ENCODE results near the gene ENPP6.

The ENPP6 gene

DNA sequence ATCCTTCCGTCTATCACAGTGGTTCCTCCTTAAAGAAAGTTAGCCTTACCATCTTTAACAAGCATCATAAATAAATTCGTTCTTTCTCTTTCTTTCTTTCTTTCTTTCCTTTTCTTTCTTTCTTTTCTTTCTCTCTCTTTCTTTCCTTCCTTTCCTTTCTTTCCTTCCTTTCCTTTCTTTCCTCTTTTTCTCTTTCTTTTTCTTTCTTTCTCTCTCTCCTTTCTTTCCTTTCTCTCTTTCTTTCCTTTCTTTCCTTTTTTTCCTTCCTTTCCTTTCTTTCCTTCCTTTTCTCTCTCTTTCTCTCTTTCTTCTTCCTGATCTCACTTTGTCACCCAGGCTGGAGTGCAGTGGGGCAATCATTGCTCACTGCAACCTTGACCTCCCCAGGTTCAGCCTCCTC lies 60.4 kb downstream of the ENPP6 start:
- H3K9me2 ChIP-seq (replicated peaks; ENCODE audit: insufficient read depth, low read length): no peaks in the 10 kb centered on the region
- no peaks in the 10 kb centered on the region for H4K20me1 ChIP-seq (ENCODE audit: low read depth, low read length)
- no peak overlapping the region for H3K4me2 ChIP-seq (ENCODE audit: low read depth, low read length, poor library complexity, severe bottlenecking)
- H3K9ac ChIP-seq (ENCODE audit: low read length): no peak overlapping the region
- TF ChIP-seq EZH2phosphoT487 (conservative IDR thresholded peaks at IDR 0.05; ENCODE audit: low read length): no peak
- TF ChIP-seq, protein P1, sequence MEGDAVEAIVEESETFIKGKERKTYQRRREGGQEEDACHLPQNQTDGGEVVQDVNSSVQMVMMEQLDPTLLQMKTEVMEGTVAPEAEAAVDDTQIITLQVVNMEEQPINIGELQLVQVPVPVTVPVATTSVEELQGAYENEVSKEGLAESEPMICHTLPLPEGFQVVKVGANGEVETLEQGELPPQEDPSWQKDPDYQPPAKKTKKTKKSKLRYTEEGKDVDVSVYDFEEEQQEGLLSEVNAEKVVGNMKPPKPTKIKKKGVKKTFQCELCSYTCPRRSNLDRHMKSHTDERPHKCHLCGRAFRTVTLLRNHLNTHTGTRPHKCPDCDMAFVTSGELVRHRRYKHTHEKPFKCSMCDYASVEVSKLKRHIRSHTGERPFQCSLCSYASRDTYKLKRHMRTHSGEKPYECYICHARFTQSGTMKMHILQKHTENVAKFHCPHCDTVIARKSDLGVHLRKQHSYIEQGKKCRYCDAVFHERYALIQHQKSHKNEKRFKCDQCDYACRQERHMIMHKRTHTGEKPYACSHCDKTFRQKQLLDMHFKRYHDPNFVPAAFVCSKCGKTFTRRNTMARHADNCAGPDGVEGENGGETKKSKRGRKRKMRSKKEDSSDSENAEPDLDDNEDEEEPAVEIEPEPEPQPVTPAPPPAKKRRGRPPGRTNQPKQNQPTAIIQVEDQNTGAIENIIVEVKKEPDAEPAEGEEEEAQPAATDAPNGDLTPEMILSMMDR (IDR thresholded peaks at IDR 0.05; ENCODE audit: insufficient read depth, low read length, poor library complexity, severe bottlenecking): no peak
- H3K27me3 ChIP-seq (ENCODE audit: low read length): peaks cover 7% of the 10 kb centered on the region; the same call in 1 of the 2 replicates
- H3K4me3 ChIP-seq (ENCODE audit: insufficient read depth, low read length, poor library complexity, severe bottlenecking): no peak overlapping the region
- no peaks in the 10 kb centered on the region for H3F3A ChIP-seq (ENCODE audit: insufficient read depth)
- H3K36me3 ChIP-seq (ENCODE audit: low read length): no peaks in the 10 kb centered on the region
- no peak overlapping the region for H3K27ac ChIP-seq (ENCODE audit: low read depth, low read length)
- no peak overlapping the region for H2AFZ ChIP-seq (ENCODE audit: low read depth, low read length, severe bottlenecking)
- no peaks in the 10 kb centered on the region for H3K79me2 ChIP-seq (ENCODE audit: insufficient read depth, low read length)
- H3K9me3 ChIP-seq (ENCODE audit: insufficient read depth, low read length): no peaks in the 10 kb centered on the region

DNA sequence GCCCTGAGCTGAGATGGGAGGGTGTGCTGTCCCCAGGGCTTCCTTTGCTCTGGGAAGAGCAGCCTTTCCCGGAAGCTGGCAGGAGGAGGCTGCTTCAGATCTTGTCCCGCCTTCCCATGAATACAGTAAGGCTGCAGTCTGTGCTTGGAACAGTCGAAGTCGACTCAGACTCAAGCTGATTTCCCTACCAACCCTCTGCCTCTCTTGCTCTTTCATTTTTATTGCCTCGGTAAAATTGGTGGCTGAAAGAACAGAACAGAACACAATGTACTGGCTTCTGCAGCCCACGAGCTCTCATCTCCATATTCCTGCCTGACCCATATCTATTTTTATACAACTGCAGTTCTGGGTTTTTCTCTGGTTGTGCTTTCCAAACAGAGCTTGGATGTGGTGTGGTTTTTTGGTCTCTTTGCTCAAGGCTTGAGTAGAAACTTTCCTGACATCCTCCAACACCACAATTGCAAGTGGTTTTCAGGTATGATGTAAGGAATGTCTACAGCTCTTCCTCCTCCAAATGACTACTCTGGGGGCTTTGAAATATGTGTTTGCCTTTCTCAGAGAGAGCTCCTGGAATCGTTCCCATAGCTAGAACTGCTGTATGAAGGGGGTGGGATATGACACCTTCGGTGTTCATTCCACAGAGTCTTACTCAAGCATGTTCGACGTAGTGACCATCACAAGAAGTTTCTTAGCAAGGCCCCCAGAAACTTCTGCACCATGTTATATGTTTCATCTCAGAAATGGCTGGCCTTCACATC lies 61.3 kb downstream of the ENPP6 start:
- Histone ChIP-seq H2AFZ (ENCODE audit: low read depth, low read length, severe bottlenecking) (no peak overlapping the region), H3K9me3 (ENCODE audit: insufficient read depth, low read length) (no peaks in the 10 kb centered on the region), H3K9ac (ENCODE audit: low read length) (no peak overlapping the region), H3F3A (ENCODE audit: insufficient read depth) (no peaks in the 10 kb centered on the region), H3K4me3 (ENCODE audit: insufficient read depth, low read length, poor library complexity, severe bottlenecking) (no peak overlapping the region), H3K36me3 (ENCODE audit: low read length) (no peaks in the 10 kb centered on the region), H3K4me2 (ENCODE audit: low read depth, low read length, poor library complexity, severe bottlenecking) (no peak overlapping the region), H3K9me2 (replicated peaks; ENCODE audit: insufficient read depth, low read length) (no peaks in the 10 kb centered on the region), H3K79me2 (ENCODE audit: insufficient read depth, low read length) (no peaks in the 10 kb centered on the region), H3K27ac (ENCODE audit: low read depth, low read length) (no peak overlapping the region), H4K20me1 (ENCODE audit: low read depth, low read length) (no peaks in the 10 kb centered on the region), H3K27me3 (ENCODE audit: low read length) (peaks cover 7% of the 10 kb centered on the region; the same call in 1 of the 2 replicates)
- TF ChIP-seq, protein P1 (IDR thresholded peaks at IDR 0.05; ENCODE audit: insufficient read depth, low read length, poor library complexity, severe bottlenecking): no peak
- no peak for TF ChIP-seq EZH2phosphoT487 (conservative IDR thresholded peaks at IDR 0.05; ENCODE audit: low read length)

DNA sequence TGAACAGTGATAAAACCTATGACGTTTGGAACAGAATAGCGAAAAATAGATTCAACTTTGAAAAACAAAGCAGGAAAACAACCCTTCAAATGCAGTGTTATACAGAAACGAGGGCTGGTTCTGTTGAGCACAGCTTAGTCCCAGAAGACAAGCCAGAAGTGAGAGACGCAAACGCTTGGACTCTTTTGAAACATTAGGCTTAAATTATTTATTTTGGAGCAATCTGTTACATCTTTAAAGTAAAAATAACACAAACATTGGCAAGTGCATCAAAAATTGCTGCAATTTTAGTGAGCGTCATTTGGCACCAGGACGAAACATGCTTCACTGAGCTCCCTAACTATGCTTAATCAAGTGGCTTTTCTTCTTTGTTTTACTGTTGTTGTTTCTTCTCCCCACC lies 63.5 kb downstream of the ENPP6 start:
- Histone ChIP-seq H3K9me2 (replicated peaks; ENCODE audit: insufficient read depth, low read length) (no peaks in the 10 kb centered on the region), H2AFZ (ENCODE audit: low read depth, low read length, severe bottlenecking) (no peak overlapping the region), H3K27ac (ENCODE audit: low read depth, low read length) (no peak overlapping the region), H4K20me1 (ENCODE audit: low read depth, low read length) (no peaks in the 10 kb centered on the region), H3F3A (ENCODE audit: insufficient read depth) (no peaks in the 10 kb centered on the region), H3K9ac (ENCODE audit: low read length) (no peak overlapping the region), H3K4me3 (ENCODE audit: insufficient read depth, low read length, poor library complexity, severe bottlenecking) (no peak overlapping the region), H3K36me3 (ENCODE audit: low read length) (no peaks in the 10 kb centered on the region), H3K9me3 (ENCODE audit: insufficient read depth, low read length) (no peaks in the 10 kb centered on the region), H3K4me2 (ENCODE audit: low read depth, low read length, poor library complexity, severe bottlenecking) (no peak overlapping the region), H3K27me3 (ENCODE audit: low read length) (peaks cover 7% of the 10 kb centered on the region; the same call in 1 of the 2 replicates), H3K79me2 (ENCODE audit: insufficient read depth, low read length) (no peaks in the 10 kb centered on the region)
- TF ChIP-seq, protein P1 (IDR thresholded peaks at IDR 0.05; ENCODE audit: insufficient read depth, low read length, poor library complexity, severe bottlenecking): no peak
- no peak for TF ChIP-seq EZH2phosphoT487 (conservative IDR thresholded peaks at IDR 0.05; ENCODE audit: low read length)
